HEK293 (cell line): ENCODE data around the gene TET1.

Experiments used
- AEBP2 ChIP-seq: fragments of 450-650 bp; formaldehyde crosslinking; IDR thresholded peaks from 2 replicates; pipeline ENCODE4 v1.5.1; 2016; ENCODE audit warnings: missing biosample characterization, missing genetic modification characterization, borderline replicate concordance
- FEZF1 ChIP-seq: fragments of 450-650 bp; formaldehyde crosslinking; IDR thresholded peaks from 2 replicates; pipeline ENCODE4 v1.5.1; 2016; ENCODE audit warnings: missing biosample characterization, missing genetic modification characterization
- GLIS1 ChIP-seq: fragments of 450-650 bp; formaldehyde crosslinking; IDR thresholded peaks from 2 replicates; pipeline ENCODE4 v1.5.1; 2016; ENCODE audit warnings: missing biosample characterization, missing genetic modification characterization
- HIC1 ChIP-seq: fragments of 450-650 bp; formaldehyde crosslinking; IDR thresholded peaks from 2 replicates; pipeline ENCODE4 v1.5.1; 2016; ENCODE audit warnings: missing biosample characterization, missing genetic modification characterization
- KLF1 ChIP-seq: fragments of 450-650 bp; formaldehyde crosslinking; IDR thresholded peaks from 2 replicates; pipeline ENCODE4 v1.5.1; 2016; ENCODE audit warnings: missing biosample characterization, missing genetic modification characterization
- KLF16 ChIP-seq: fragments of 450-650 bp; formaldehyde crosslinking; IDR thresholded peaks from 2 replicates; pipeline ENCODE4 v1.5.1; 2017; ENCODE audit warnings: missing biosample characterization, missing genetic modification characterization
- KLF7 ChIP-seq: fragments of 450-650 bp; formaldehyde crosslinking; IDR thresholded peaks from 2 replicates; pipeline ENCODE4 v1.5.1; 2016; ENCODE audit warnings: missing biosample characterization, missing genetic modification characterization, borderline replicate concordance
- MYNN ChIP-seq: fragments of 450-650 bp; formaldehyde crosslinking; IDR thresholded peaks from 2 replicates; pipeline ENCODE4 v1.5.1; 2016; ENCODE audit warnings: missing biosample characterization, missing genetic modification characterization, borderline replicate concordance
- REPIN1 ChIP-seq: fragments of 450-650 bp; formaldehyde crosslinking; IDR thresholded peaks from 2 replicates; pipeline ENCODE4 v1.5.1; 2017; ENCODE audit warnings: missing biosample characterization, missing genetic modification characterization, low read depth
- SP2 ChIP-seq: fragments of 450-650 bp; formaldehyde crosslinking; IDR thresholded peaks from 2 replicates; pipeline ENCODE4 v1.5.1; 2016; ENCODE audit warnings: missing biosample characterization, missing genetic modification characterization
- YY1 ChIP-seq: fragments of 450-650 bp; formaldehyde crosslinking; IDR thresholded peaks from 2 replicates; pipeline ENCODE4 v1.5.1; 2018; ENCODE audit warnings: missing biosample characterization, missing genetic modification characterization
- ZBTB1 ChIP-seq: fragments of 450-650 bp; formaldehyde crosslinking; IDR thresholded peaks from 2 replicates; pipeline ENCODE4 v1.5.1; 2016; ENCODE audit warnings: missing biosample characterization, missing genetic modification characterization
- ZBTB17 ChIP-seq: fragments of 450-650 bp; formaldehyde crosslinking; IDR thresholded peaks from 2 replicates; pipeline ENCODE4 v1.5.1; 2016; ENCODE audit warnings: missing biosample characterization, missing genetic modification characterization
- ZBTB44 ChIP-seq: fragments of 450-650 bp; IDR thresholded peaks from 2 replicates; pipeline ENCODE4 v1.5.1; 2018; ENCODE audit warnings: missing biosample characterization, mild to moderate bottlenecking, missing genetic modification characterization
- ZEB2 ChIP-seq: fragments of 450-650 bp; formaldehyde crosslinking; IDR thresholded peaks from 2 replicates; pipeline ENCODE4 v1.5.1; 2016; ENCODE audit warnings: missing biosample characterization, missing genetic modification characterization
- ZIC2 ChIP-seq: fragments of 450-650 bp; formaldehyde crosslinking; IDR thresholded peaks from 2 replicates; pipeline ENCODE4 v1.5.1; 2016; ENCODE audit warnings: missing biosample characterization, missing genetic modification characterization
- ZNF175 ChIP-seq: fragments of 450-650 bp; formaldehyde crosslinking; IDR thresholded peaks from 2 replicates; pipeline ENCODE4 v1.5.1; 2016; ENCODE audit warnings: missing biosample characterization, missing genetic modification characterization
- ZNF2 ChIP-seq: fragments of 450-650 bp; formaldehyde crosslinking; IDR thresholded peaks from 2 replicates; pipeline ENCODE4 v1.5.1; 2016; ENCODE audit warnings: missing biosample characterization, missing genetic modification characterization
- ZNF24 ChIP-seq: fragments of 450-650 bp; formaldehyde crosslinking; IDR thresholded peaks from 2 replicates; pipeline ENCODE4 v1.5.1; 2016; ENCODE audit warnings: missing biosample characterization, missing genetic modification characterization
- ZNF26 ChIP-seq: fragments of 450-650 bp; formaldehyde crosslinking; IDR thresholded peaks from 2 replicates; pipeline ENCODE4 v1.5.1; 2016; ENCODE audit warnings: missing biosample characterization, missing genetic modification characterization
- ZNF488 ChIP-seq: fragments of 450-650 bp; formaldehyde crosslinking; IDR thresholded peaks from 2 replicates; pipeline ENCODE4 v1.5.1; 2016; ENCODE audit warnings: missing biosample characterization, missing genetic modification characterization
- ZNF510 ChIP-seq: fragments of 450-650 bp; formaldehyde crosslinking; IDR thresholded peaks from 2 replicates; pipeline ENCODE4 v1.5.1; 2018; ENCODE audit warnings: mild to moderate bottlenecking, missing genetic modification characterization, missing biosample characterization; ENCODE audit not compliant: insufficient replicate concordance
- ZNF530 ChIP-seq: fragments of 450-650 bp; formaldehyde crosslinking; IDR thresholded peaks from 2 replicates; pipeline ENCODE4 v1.5.1; 2016; ENCODE audit warnings: low read depth, missing biosample characterization, missing genetic modification characterization
- ZNF660 ChIP-seq: fragments of 450-650 bp; IDR thresholded peaks from 2 replicates; pipeline ENCODE4 v1.5.1; 2018; ENCODE audit warnings: missing biosample characterization, mild to moderate bottlenecking, missing genetic modification characterization
- ZNF707 ChIP-seq: fragments of 450-650 bp; formaldehyde crosslinking; IDR thresholded peaks from 2 replicates; pipeline ENCODE4 v1.5.1; 2016; ENCODE audit warnings: missing biosample characterization, missing genetic modification characterization
- ZNF777 ChIP-seq: fragments of 450-650 bp; formaldehyde crosslinking; IDR thresholded peaks from 2 replicates; pipeline ENCODE4 v1.5.1; 2017; ENCODE audit warnings: missing biosample characterization, missing genetic modification characterization, borderline replicate concordance
- ZNF792 ChIP-seq: fragments of 450-650 bp; formaldehyde crosslinking; IDR thresholded peaks from 2 replicates; pipeline ENCODE4 v1.5.1; 2016; ENCODE audit warnings: missing biosample characterization, missing genetic modification characterization
- ZSCAN23 ChIP-seq: fragments of 450-650 bp; formaldehyde crosslinking; IDR thresholded peaks from 2 replicates; pipeline ENCODE4 v1.5.1; 2016; ENCODE audit warnings: missing biosample characterization, missing genetic modification characterization
- TF ChIP-seq, protein P1 (sequence below): fragments of 450-650 bp; formaldehyde crosslinking; IDR thresholded peaks from 2 replicates; pipeline ENCODE4 v1.5.1; 2017; ENCODE audit warnings: missing biosample characterization, missing genetic modification characterization

TET1 gene

DNA sequence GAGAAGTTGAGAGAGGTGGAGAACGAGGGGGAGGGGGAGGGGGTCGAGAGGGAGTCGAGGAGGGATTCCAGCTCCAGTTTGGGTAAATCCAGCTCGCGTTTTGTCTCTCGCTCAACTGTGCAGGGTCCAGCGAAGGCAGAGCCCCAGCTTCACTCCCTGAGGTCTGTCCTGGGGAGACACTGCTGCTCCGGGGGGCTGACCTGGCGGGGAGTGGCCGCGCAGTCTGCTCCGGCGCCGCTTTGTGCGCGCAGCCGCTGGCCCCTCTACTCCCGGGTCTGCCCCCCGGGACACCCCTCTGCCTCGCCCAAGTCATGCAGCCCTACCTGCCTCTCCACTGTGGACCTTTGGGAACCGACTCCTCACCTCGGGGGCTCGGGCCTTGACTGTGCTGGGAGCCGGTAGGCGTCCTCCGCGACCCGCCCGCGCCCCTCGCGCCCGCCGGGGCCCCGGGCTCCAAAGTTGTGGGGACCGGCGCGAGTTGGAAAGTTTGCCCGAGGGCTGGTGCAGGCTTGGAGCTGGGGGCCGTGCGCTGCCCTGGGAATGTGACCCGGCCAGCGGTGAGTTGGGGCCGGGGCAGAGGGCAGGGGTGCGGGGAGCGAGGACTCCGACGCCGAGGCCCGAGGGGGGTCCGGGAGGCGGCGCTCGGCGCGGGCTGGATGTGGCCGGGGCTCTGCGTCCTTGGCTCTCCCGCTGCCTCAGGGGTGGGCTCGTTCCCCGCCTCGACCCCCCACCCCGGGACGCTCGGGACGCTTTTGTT lies at the start of gene TET1 (continued):
- no peak for TF ChIP-seq AEBP2 (tag by site-specific recombination)
- peak; percentile 65 for TF ChIP-seq ZNF660
- TF ChIP-seq HIC1: 0 out of 2 replicates have a peak, but pooled peaks have one; percentile 8
- no peak for TF ChIP-seq ZEB2 (tag by site-specific recombination)
- no peak for TF ChIP-seq ZNF175 (tag by site-specific recombination)
- TF ChIP-seq, protein P1, sequence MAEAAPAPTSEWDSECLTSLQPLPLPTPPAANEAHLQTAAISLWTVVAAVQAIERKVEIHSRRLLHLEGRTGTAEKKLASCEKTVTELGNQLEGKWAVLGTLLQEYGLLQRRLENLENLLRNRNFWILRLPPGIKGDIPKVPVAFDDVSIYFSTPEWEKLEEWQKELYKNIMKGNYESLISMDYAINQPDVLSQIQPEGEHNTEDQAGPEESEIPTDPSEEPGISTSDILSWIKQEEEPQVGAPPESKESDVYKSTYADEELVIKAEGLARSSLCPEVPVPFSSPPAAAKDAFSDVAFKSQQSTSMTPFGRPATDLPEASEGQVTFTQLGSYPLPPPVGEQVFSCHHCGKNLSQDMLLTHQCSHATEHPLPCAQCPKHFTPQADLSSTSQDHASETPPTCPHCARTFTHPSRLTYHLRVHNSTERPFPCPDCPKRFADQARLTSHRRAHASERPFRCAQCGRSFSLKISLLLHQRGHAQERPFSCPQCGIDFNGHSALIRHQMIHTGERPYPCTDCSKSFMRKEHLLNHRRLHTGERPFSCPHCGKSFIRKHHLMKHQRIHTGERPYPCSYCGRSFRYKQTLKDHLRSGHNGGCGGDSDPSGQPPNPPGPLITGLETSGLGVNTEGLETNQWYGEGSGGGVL (tag by site-specific recombination): peak; percentile 28; the same call in 1 of the 2 replicates
- TF ChIP-seq KLF16 (tag by site-specific recombination): 0 out of 2 replicates have a peak, but pooled peaks have one; percentile 37
- TF ChIP-seq SP2 (tag by site-specific recombination): peak; percentile 51
- no peak for TF ChIP-seq REPIN1
- peak; percentile 62; the same call in 1 of the 2 replicates for TF ChIP-seq ZNF24
- TF ChIP-seq ZNF707 (tag by site-specific recombination): no peak
- peak; percentile 14; the same call in 1 of the 2 replicates for TF ChIP-seq KLF7 (tag by site-specific recombination)
- TF ChIP-seq ZNF777 (tag by site-specific recombination): peak; percentile 92
- peak; percentile 21 for TF ChIP-seq KLF1
- no peak for TF ChIP-seq ZBTB44
- no peak for TF ChIP-seq ZNF510 (tag by site-specific recombination)
- TF ChIP-seq YY1 (tag by site-specific recombination): 0 out of 2 replicates have a peak, but pooled peaks have one; percentile 13
- TF ChIP-seq ZSCAN23 (tag by site-specific recombination): no peak
- TF ChIP-seq GLIS1 (tag by site-specific recombination): peak; percentile 73
- no peak for TF ChIP-seq ZNF488 (tag by site-specific recombination)
- TF ChIP-seq ZIC2 (tag by site-specific recombination): peak; percentile 85
- no peak for TF ChIP-seq FEZF1 (tag by site-specific recombination)
- no peak for TF ChIP-seq ZNF792
- TF ChIP-seq ZBTB17 (tag by site-specific recombination): peak; percentile 86
- TF ChIP-seq ZBTB1 (tag by site-specific recombination): no peak
- TF ChIP-seq ZNF2 (tag by site-specific recombination): peak; percentile 73; the same call in 1 of the 2 replicates
- no peak for TF ChIP-seq MYNN (tag by site-specific recombination)
- TF ChIP-seq ZNF530 (tag by site-specific recombination): no peak
- TF ChIP-seq ZNF26: no peak
